ENCODE measurements around the gene ACAP2.
"Not testable (repeated sequence)": the region's sequence is repeated elsewhere in the genome, so short reads cannot be mapped to it uniquely, and the experiment has no call there.

The ACAP2 gene

GRCh38 chr3:195443391-195443989 is 670 bp upstream of the ACAP2 start:
- DNase-seq = no peak

GRCh38 chr3:195441992-195442572 is 738 bp downstream of the ACAP2 start:
- DNase-seq = peak; percentile 51

GRCh38 chr3:195441476-195441991 is 1.3 kb downstream of the ACAP2 start:
- no peak for DNase-seq

GRCh38 chr3:195441051-195441450 is 1.8 kb downstream of the ACAP2 start:
- DNase-seq = no peak

- DNase-seq = no peak
These were observed 2.4 kb downstream of the ACAP2 start for GRCh38 chr3:195440379-195440778.

- no peak for DNase-seq
These were observed 4.4 kb downstream of the ACAP2 start for GRCh38 chr3:195438371-195438770.

- DNase-seq = no peak
These were observed 17.0 kb downstream of the ACAP2 start for GRCh38 chr3:195425849-195426248.

- DNase-seq = no peak
These were observed 19.0 kb downstream of the ACAP2 start for GRCh38 chr3:195423818-195424217.

- peak; percentile 12 for DNase-seq
These were observed 21.4 kb downstream of the ACAP2 start for GRCh38 chr3:195421400-195421799.

GRCh38 chr3:195416795-195417194 is 26.0 kb downstream of the ACAP2 start:
- DNase-seq = no peak

- no peak for DNase-seq
These were observed 31.0 kb downstream of the ACAP2 start for GRCh38 chr3:195411836-195412235.

- no peak for DNase-seq
These were observed 32.3 kb downstream of the ACAP2 start for GRCh38 chr3:195410546-195410945.

- DNase-seq = no peak
These were observed 35.0 kb downstream of the ACAP2 start for GRCh38 chr3:195407531-195408409.

GRCh38 chr3:195405651-195406050 is 37.2 kb downstream of the ACAP2 start:
- DNase-seq = no peak

GRCh38 chr3:195403841-195404408 is 38.9 kb downstream of the ACAP2 start:
- DNase-seq = no peak

GRCh38 chr3:195403244-195403643 is 39.6 kb downstream of the ACAP2 start:
- DNase-seq = no peak

- no peak for DNase-seq
These were observed 40.9 kb downstream of the ACAP2 start for GRCh38 chr3:195401943-195402342.

- not testable (repeated sequence) for DNase-seq
These were observed 44.4 kb downstream of the ACAP2 start for GRCh38 chr3:195398460-195398859.

- DNase-seq = no peak
These were observed 45.3 kb downstream of the ACAP2 start for GRCh38 chr3:195397524-195397923.

GRCh38 chr3:195395208-195395816 is 47.5 kb downstream of the ACAP2 start:
- no peak for DNase-seq

GRCh38 chr3:195394700-195395099 is 48.1 kb downstream of the ACAP2 start:
- DNase-seq = no peak

- no peak for DNase-seq
These were observed 48.8 kb downstream of the ACAP2 start for GRCh38 chr3:195394024-195394423.

- DNase-seq = peak; percentile 44
These were observed 54.4 kb downstream of the ACAP2 start for GRCh38 chr3:195388380-195388779.
